Panc1 (cell line): ENCODE data around the gene HHLA2. TPM values are rescaled to one million over a fixed set of nuclear protein-coding genes. Genes with fewer than 3 reads are reported as not detected.

Experiments
- ATAC-seq: fragments of 200-7000 bp; cut with Tn5 transposase; 2 replicates; pipeline ENCODE4 v1.9.1; 2020; ENCODE audit warnings: mild to moderate bottlenecking, moderate library complexity
- BruUV-seq: library from RNA; stranded (reverse); fragments of 400-500 nt; replicated peaks from 2 replicates; lab custom pipeline; 2021; lab: Mats Ljungman, UMichigan
- CTCF ChIA-PET: fragments of 300-600 bp; sonication (Branson Sonifier 250); formaldehyde crosslinking; loops from one replicate; lab custom pipeline; 2022; ENCODE audit warnings: antibody characterized with exemption; lab: Charles Lee
- POLR2A ChIA-PET: fragments of 300-600 bp; sonication (Branson Sonifier 250); formaldehyde crosslinking; loops from one replicate; lab custom pipeline; 2022; ENCODE audit warnings: antibody characterized with exemption; lab: Charles Lee
- DNase-seq: peaks from one replicate; pipeline ENCODE4 v3.0.0-alpha.2; 2010; ENCODE audit warnings: low read depth, low spot score
- H3K27ac ChIP-seq: 2 replicates; pipeline ENCODE4 v1.5.1; 2011; ENCODE audit warnings: mild to moderate bottlenecking, low read length, inconsistent platforms
- H3K27me3 ChIP-seq: fragments of 200-500 bp; sonication (Bioruptor generic); 2 replicates; pipeline ENCODE4 v1.6.0; 2014; ENCODE audit warnings: low read length, inconsistent platforms; ENCODE audit not compliant: control insufficient read depth, insufficient read depth
- H3K36me3 ChIP-seq: fragments of 200-500 bp; sonication (Bioruptor generic); 2 replicates; pipeline ENCODE4 v1.5.1; 2014; ENCODE audit warnings: inconsistent platforms, mild to moderate bottlenecking, low read length, moderate library complexity; ENCODE audit not compliant: control insufficient read depth, insufficient read depth
- H3K4me1 ChIP-seq: 2 replicates; pipeline ENCODE4 v1.5.1; 2011; ENCODE audit warnings: inconsistent platforms, mild to moderate bottlenecking, low read length, moderate library complexity; ENCODE audit not compliant: control insufficient read depth, insufficient read depth
- H3K4me3 ChIP-seq, 2 experiments: 2 replicates each; pipeline ENCODE4 v1.5.1; 2011 to 2012; ENCODE audit warnings: low read depth in 2 of 2, low read length in 2 of 2, mild to moderate bottlenecking in 2 of 2, inconsistent platforms in 1 of 2, moderate library complexity in 1 of 2
- H3K9me3 ChIP-seq: fragments of 200-500 bp; sonication (Bioruptor generic); 2 replicates; pipeline ENCODE4 v1.5.1; 2014; ENCODE audit warnings: low read depth, mild to moderate bottlenecking, inconsistent platforms, low read length, moderate library complexity; ENCODE audit not compliant: control insufficient read depth, insufficient read depth
- CTCF ChIP-seq: fragments of 450-650 bp; IDR thresholded peaks from 2 replicates; pipeline ENCODE4 v1.5.1; 2017; ENCODE audit warnings: mild to moderate bottlenecking
- POLR2AphosphoS5 ChIP-seq: IDR thresholded peaks from 2 replicates; pipeline ENCODE4 v1.6.1; 2012; ENCODE audit warnings: mild to moderate bottlenecking, low read depth, low read length, moderate library complexity
- REST ChIP-seq, 2 experiments: IDR thresholded peaks; 2 replicates each; pipeline ENCODE4 v1.6.1; 2011 to 2012; ENCODE audit warnings: low read depth in 2 of 2, control low read depth in 1 of 2, low read length in 1 of 2, mild to moderate bottlenecking in 1 of 2, moderate library complexity in 1 of 2; ENCODE audit not compliant: insufficient read depth in 1 of 2
- SIN3A ChIP-seq: IDR thresholded peaks from 2 replicates; pipeline ENCODE4 v1.6.1; 2012; ENCODE audit warnings: low read depth, mild to moderate bottlenecking, low read length, moderate library complexity, borderline replicate concordance; ENCODE audit not compliant: insufficient read depth
- TCF7L2 ChIP-seq: IDR thresholded peaks from 2 replicates; pipeline ENCODE4 v1.6.1; 2011; ENCODE audit warnings: mild to moderate bottlenecking, low read depth, low read length, inconsistent platforms
- in situ Hi-C: cut with HindIII; loops from 2 replicates; pipeline ENCODE4 v1.10.0; 2016; ENCODE audit warnings: low sequenced_read_pairs, low pct_unique_long_range_greater_than_20kb
- intact Hi-C: fragments of 100-400 bp; cut with micrococcal nuclease; formaldehyde crosslinking; loops from one replicate; pipeline ENCODE4 v1.10.0; 2022; ENCODE audit not compliant: unreplicated experiment
- total RNA-seq: library from RNA; stranded (reverse); gene quantifications from one replicate; pipeline ENCODE4 v1.2.1, GENCODE V29; 2021; ENCODE audit not compliant: unreplicated experiment

The HHLA2 gene
- total RNA-seq, 1 experiment from 2014 or later, result not detected

GRCh38 chr3:108383306-108383705, 87.0 kb downstream of the HHLA2 start:
- no peak for DNase-seq
- Histone ChIP-seq H3K4me3 (no peak overlapping the region), H3K27me3 (no peaks in the 10 kb centered on the region), H3K9me3 (no peaks in the 10 kb centered on the region), H3K4me1 (no peaks in the 10 kb centered on the region), H3K36me3 (no peaks in the 10 kb centered on the region), H3K27ac (no peak overlapping the region)
- BruUV-seq, result no TSS peak
- TF ChIP-seq SIN3A, result no peak
- ATAC-seq, result no peak
- CTCF ChIA-PET, result no interaction called here
- in situ Hi-C loops (no loop called here), intact Hi-C loops (no loop called here)
- POLR2A ChIA-PET, result no interaction called here

GRCh38 chr3:108387063-108387462, 90.7 kb downstream of the HHLA2 start:
- no peaks in the 10 kb centered on the region for H3K36me3 ChIP-seq
- no peak overlapping the region for H3K4me3 ChIP-seq
- CTCF ChIA-PET, result no interaction called here
- DNase-seq (no peak), ATAC-seq (no peak)
- TF ChIP-seq CTCF (no peak), REST (IDR thresholded peaks at IDR 0.05; ENCODE audit: insufficient read depth in 1 of 2, low read depth in 2 of 2, low read length in 1 of 2) (no peak), SIN3A (no peak), POLR2AphosphoS5 (no peak), TCF7L2 (no peak)
- no peaks in the 10 kb centered on the region for H3K27me3 ChIP-seq
- no TSS peak for BruUV-seq
- H3K27ac ChIP-seq, result no peak overlapping the region
- intact Hi-C loops, result no loop called here
- no peaks in the 10 kb centered on the region for H3K4me1 ChIP-seq
- H3K9me3 ChIP-seq, result no peaks in the 10 kb centered on the region
- POLR2A ChIA-PET, result no interaction called here
- in situ Hi-C loops, result no loop called here

GRCh38 chr3:108388136-108389132, 92.1 kb downstream of the HHLA2 start:
- Histone ChIP-seq H3K27me3 (no peaks in the 10 kb centered on the region), H3K36me3 (no peaks in the 10 kb centered on the region), H3K4me3 (no peak overlapping the region), H3K27ac (no peak overlapping the region), H3K4me1 (no peaks in the 10 kb centered on the region), H3K9me3 (no peaks in the 10 kb centered on the region)
- ATAC-seq (no peak), DNase-seq (no peak)
- no TSS peak for BruUV-seq
- CTCF ChIA-PET, result no interaction called here
- in situ Hi-C loops, result no loop called here
- intact Hi-C loops, result no loop called here
- TF ChIP-seq POLR2AphosphoS5 (no peak), CTCF (no peak)
- POLR2A ChIA-PET, result no interaction called here
